Measurements from ENCODE around the gene CFAP57. TPM values are rescaled to one million over a fixed set of nuclear protein-coding genes. Genes with fewer than 3 reads are reported as not detected.

The CFAP57 gene
- total RNA-seq, 4 donors from 2014 or later: not detected

GRCh38 chr1:43153443-43153842, 18.7 kb upstream of the CFAP57 start:
- Histone ChIP-seq H3K9me3 (no peaks in the 10 kb centered on the region), H3K36me3 (no peaks in the 10 kb centered on the region), H3K4me3 (no peak overlapping the region), H3K4me1 (no peaks in the 10 kb centered on the region), H3K27me3 (no peaks in the 10 kb centered on the region), H3K27ac (no peak overlapping the region)
- no peak for TF ChIP-seq POLR2A (IDR thresholded peaks at IDR 0.05)
- TF ChIP-seq, protein P1, sequence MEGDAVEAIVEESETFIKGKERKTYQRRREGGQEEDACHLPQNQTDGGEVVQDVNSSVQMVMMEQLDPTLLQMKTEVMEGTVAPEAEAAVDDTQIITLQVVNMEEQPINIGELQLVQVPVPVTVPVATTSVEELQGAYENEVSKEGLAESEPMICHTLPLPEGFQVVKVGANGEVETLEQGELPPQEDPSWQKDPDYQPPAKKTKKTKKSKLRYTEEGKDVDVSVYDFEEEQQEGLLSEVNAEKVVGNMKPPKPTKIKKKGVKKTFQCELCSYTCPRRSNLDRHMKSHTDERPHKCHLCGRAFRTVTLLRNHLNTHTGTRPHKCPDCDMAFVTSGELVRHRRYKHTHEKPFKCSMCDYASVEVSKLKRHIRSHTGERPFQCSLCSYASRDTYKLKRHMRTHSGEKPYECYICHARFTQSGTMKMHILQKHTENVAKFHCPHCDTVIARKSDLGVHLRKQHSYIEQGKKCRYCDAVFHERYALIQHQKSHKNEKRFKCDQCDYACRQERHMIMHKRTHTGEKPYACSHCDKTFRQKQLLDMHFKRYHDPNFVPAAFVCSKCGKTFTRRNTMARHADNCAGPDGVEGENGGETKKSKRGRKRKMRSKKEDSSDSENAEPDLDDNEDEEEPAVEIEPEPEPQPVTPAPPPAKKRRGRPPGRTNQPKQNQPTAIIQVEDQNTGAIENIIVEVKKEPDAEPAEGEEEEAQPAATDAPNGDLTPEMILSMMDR (IDR thresholded peaks at IDR 0.05): no peak
- DNase-seq: no peak

DNA sequence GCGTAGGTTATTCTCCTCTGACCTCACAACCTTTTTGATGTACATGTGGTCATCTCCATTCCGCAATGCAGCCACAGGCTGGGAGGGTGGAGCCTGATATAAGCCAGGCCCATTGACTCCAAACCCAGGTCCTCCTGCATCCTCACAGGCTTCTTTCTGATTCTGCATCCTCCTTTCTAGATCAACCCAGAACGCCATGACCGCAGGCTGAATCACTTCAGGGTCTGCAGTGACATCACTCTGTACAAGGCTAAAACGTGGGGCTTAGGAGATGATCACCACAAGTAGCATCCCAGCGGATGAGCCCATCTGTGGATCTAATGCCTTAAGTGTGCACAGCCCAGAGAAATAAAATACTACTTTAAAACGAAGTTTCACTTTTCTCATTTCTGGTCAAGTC, 16.1 kb upstream of the CFAP57 start:
- Histone ChIP-seq H3K27me3 (no peaks in the 10 kb centered on the region), H3K4me3 (no peak overlapping the region), H3K4me1 (no peaks in the 10 kb centered on the region), H3K9me3 (no peaks in the 10 kb centered on the region), H3K36me3 (no peaks in the 10 kb centered on the region), H3K27ac (no peak overlapping the region)
- DNase-seq: no peak
- TF ChIP-seq, protein P1 (IDR thresholded peaks at IDR 0.05): no peak
- TF ChIP-seq POLR2A (IDR thresholded peaks at IDR 0.05): no peak

GRCh38 chr1:43165162-43165561, 7.0 kb upstream of the CFAP57 start:
- H3K4me3 ChIP-seq: no peak overlapping the region
- H3K4me1 ChIP-seq: no peaks in the 10 kb centered on the region
- no peak overlapping the region for H3K27ac ChIP-seq
- no peaks in the 10 kb centered on the region for H3K27me3 ChIP-seq
- no peaks in the 10 kb centered on the region for H3K9me3 ChIP-seq
- DNase-seq: no peak
- no peak for TF ChIP-seq POLR2A (IDR thresholded peaks at IDR 0.05)
- TF ChIP-seq, protein P1 (IDR thresholded peaks at IDR 0.05): no peak
- H3K36me3 ChIP-seq: peaks cover 0 to 64% (median 0%) of the 10 kb centered on the region in 3 donors

- Histone ChIP-seq H3K36me3 (peaks cover 0 to 67% (median 0%) of the 10 kb centered on the region in 3 donors), H3K4me3 (no peak overlapping the region), H3K9me3 (no peaks in the 10 kb centered on the region), H3K27me3 (no peaks in the 10 kb centered on the region), H3K4me1 (peaks cover 0 to under 1% (median 0%) of the 10 kb centered on the region in 4 donors), H3K27ac (no peak overlapping the region)
- DNase-seq: no peak
- TF ChIP-seq POLR2A (IDR thresholded peaks at IDR 0.05): no peak
Measured at GRCh38 chr1:43165765-43166164, 6.4 kb upstream of the CFAP57 start.

DNA sequence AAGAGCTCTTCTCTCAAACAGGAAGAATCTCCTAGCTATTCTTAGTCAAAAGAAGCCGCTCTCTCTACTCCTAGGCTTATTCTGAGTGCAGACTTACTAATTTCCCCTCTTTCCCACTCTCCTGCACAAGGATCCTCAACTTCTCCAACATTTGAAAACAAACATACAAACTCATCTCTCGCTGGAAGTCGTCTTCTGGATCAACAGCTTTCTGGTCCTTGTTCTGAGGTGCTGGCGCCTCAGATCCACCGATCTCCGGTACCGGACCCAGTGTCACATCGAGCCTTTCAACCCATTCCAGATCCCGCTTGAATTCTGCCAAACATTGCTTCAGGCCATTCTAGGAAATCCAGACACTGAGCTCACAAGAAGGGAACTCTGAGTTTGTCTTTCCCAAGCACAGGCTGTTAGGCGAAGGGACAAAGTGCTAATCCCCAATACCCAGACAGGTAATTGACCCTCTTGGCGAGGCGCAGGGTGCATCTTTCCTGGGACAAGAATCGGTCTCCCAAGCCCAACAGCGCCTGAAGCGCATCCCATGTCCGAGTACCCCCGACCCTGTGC, 736 bp upstream of the CFAP57 start:
- Histone ChIP-seq H3K36me3 (peaks cover 0 to 38% (median 0%) of the 10 kb centered on the region in 3 donors), H3K9me3 (no peaks in the 10 kb centered on the region), H3K4me3 (peak overlapping the region; percentile 64 to 95 (median 78)), H3K27me3 (no peaks in the 10 kb centered on the region), H3K27ac (peak overlapping the region in 3 of 4 donors; percentile 7 to 51 (median 50)), H3K4me1 (peaks cover 0 to 11% (median 5%) of the 10 kb centered on the region in 4 donors)
- no peak for DNase-seq
- TF ChIP-seq, protein P1 (IDR thresholded peaks at IDR 0.05): no peak
- no peak for TF ChIP-seq POLR2A (IDR thresholded peaks at IDR 0.05)

DNA sequence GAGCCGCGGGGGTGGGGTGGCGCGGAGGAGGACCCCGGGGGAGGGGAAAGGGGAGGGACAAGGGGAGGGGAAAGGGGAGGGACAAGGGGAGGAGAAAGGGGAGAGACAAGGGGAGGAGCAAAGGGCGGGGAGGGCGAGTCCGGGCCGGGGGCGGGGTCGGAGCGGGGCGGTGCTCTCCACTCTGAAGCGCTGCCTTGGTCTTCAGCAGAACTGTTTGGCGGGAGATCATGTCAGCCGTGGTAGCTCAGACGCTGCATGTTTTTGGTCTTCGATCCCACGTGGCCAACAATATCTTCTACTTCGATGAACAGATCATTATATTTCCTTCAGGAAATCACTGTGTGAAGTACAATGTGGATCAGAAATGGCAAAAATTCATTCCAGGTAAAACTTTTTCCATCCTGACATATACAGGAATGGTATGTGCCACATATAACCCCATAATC, 420 bp downstream of the CFAP57 start:
- no peaks in the 10 kb centered on the region for H3K9me3 ChIP-seq
- no peaks in the 10 kb centered on the region for H3K27me3 ChIP-seq
- H3K27ac ChIP-seq: peak overlapping the region in 2 of 4 donors; percentile 7 to 51
- no peak for TF ChIP-seq POLR2A (IDR thresholded peaks at IDR 0.05)
- TF ChIP-seq, protein P1 (IDR thresholded peaks at IDR 0.05): no peak
- DNase-seq: peak; percentile 86 to 94 (median 91)
- H3K4me1 ChIP-seq: peaks cover 0 to 11% (median 5%) of the 10 kb centered on the region in 4 donors
- H3K36me3 ChIP-seq: peaks cover 0 to 28% (median 0%) of the 10 kb centered on the region in 3 donors
- peak overlapping the region; percentile 64 to 95 (median 78) for H3K4me3 ChIP-seq

All from Peyer's patch (tissue), 4 donors.